HG02943 (cell line): Measurements from ENCODE around the gene ADGRG6.
"Not testable (repeated sequence)": the region's sequence is repeated elsewhere in the genome, so short reads cannot be mapped to it uniquely, and the experiment has no call there.

ENCODE experiments used
- ATAC-seq: cut with Tn5 transposase; IDR thresholded peaks from one replicate; pipeline ENCODE4 v1.9.1; 2021; ENCODE audit warnings: mild to moderate bottlenecking, low read depth, moderate library complexity; ENCODE audit not compliant: unreplicated experiment

The ADGRG6 gene

DNA sequence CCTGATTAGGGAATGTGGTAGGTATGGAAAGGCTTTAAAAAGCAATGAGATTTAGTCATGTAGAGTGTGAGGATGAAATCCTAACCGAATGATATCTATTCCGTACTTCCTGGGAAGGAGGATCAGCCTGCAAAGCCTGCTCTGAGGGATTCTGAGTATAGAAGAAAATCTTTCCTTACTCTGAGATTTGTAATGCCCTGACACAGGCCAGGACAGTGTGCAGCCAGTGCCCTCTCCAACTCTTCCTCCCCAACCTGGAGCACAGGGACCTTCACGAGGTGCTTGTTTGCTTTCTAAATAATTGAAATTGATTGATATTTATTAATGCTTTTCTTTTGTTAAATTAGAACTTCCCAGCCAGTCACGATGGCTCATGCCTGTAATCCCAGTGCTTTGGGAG is 131.6 kb downstream of the ADGRG6 start:
- ATAC-seq, result no peak

DNA sequence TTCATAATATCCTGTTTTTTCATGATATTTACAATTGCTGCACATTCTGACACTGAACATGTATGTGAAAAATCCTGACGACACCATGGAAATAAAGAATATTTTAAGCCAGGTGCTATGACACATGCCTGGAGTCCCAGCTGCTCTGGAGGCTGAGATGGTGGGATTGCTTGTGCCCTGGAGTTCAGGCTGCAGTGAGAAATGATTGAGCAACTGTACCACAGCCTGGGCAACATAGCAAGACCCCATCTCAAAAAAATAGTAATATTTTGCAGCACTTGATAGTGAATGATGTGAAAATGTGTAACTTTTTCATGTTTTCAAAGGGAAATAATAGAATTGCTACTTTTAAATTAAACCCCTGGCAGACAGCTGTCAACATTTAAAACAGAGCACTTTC is 137.1 kb downstream of the ADGRG6 start:
- ATAC-seq, result no peak

DNA sequence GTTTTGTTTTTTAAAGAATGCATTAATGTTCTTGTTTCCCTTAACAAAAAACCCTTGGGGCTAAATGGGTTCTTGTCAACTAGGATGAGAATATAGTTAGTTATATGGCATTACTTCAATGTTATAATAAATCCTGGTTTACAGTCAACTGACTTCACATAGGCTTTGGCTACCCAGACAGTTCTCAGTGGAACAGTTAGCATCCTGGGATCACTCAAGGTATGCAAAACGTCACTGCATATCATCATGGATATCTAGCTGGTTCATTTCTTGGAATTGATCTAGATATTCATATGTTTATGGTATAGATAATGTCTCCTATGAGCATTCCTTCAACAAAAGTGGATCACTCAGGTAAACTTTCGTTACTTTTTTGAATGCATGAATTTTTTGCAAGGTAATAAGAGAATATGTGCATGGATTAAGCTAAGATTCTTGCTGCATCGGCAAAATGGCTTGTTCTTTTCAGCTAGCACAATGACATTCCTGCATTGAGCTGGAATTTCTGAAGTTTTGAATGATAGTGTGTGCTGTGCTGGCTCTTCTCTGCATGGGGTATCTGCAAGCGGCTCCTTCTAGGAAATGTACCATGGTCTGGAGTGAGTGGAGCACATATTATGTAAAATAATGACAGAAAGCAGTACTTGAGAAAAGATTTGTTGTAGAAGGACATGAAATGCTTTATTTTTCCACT is 138.9 kb downstream of the ADGRG6 start:
- ATAC-seq, result no peak

DNA sequence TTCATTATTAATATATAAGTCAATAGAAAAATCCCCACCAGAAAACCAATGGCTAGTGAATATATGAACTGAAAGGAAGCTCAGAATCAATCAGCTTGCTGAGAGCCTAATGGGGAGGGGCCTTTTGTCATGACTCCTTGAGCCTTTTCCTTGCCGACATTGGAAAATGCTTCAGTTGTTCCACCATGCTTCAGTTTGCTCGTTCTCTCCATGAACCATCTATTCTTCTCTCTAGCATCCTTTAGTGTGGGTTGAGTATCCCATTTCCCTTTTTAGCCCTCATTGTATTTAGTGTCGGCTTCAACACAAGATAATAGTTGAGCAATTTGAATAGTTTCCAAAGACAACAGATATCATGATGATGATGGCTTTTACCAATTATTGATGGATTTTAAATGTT is 139.9 kb downstream of the ADGRG6 start:
- ATAC-seq, result no peak

DNA sequence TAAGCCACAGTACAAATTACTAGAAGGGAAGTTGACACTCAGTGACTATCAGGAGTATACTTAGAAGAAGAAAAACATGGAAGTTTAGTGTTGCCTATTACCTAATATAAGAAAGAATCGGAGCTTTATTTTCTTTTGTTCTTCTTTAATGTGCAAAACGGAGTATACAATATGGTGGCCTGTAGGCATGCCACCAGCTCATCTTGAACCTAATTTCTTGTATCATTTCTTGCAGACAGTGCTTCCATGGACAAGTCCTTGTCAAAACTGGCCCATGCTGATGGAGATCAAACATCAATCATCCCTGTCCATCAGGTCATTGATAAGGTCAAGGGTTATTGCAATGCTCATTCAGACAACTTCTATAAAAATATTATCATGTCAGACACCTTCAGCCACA is 141.3 kb downstream of the ADGRG6 start:
- no peak for ATAC-seq

DNA sequence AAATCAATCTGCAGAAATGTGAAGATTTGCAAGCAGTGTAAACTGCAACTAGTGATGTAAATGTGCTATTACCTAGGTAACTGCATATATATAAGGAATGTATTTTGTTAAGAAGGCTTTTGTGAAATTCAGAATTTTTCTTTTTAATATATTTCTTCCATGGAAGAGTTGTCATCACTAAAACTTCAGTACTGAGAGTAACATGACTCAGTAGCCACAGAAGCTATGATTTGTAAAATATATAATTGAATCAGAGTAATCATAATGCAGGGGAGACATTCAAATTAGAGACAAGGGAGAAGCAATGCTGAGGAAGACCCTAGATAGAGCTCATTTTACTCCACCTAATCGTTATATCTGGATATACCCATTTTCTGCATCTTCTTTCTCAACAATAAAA is 141.7 kb downstream of the ADGRG6 start:
- no peak for ATAC-seq

DNA sequence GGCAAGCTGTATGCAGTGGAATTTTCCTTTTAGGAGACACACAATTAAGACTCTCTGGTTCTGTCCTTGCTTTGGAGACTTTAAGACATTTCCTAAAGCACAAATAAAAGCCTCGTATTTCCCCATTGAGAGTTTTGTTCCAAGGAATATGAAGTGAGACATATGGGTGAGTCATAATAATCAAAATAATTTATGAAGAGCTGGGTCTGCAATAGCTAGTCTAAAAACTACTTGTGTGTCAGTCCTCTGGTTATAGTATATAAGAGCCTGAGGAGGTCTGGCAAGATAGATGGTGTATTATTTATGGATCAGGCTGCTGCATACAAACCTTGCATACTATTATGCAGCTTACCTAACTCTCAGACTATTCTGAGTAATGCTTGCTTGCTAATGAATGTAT is 142.6 kb downstream of the ADGRG6 start:
- no peak for ATAC-seq

DNA sequence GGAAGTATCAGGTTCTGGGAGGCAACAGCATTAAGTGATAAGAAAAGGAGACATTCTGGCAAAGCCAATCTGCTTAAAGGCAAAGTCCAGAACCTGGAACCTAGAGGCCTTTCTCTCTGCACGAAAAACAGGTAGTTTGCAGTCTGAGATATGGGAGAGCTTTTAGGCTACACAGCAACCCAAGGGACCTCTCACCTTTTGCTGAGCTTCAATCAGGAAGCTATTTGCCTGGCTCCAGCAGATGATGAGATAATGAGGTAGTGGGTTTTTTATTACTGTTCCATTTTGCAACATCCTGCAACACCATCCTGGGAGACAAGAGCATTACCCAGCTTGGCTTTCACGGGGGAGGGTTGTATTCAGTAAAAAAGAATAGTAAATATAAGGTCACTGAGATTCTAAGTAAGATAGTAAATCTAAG is 143.1 kb downstream of the ADGRG6 start:
- ATAC-seq, result no peak

DNA sequence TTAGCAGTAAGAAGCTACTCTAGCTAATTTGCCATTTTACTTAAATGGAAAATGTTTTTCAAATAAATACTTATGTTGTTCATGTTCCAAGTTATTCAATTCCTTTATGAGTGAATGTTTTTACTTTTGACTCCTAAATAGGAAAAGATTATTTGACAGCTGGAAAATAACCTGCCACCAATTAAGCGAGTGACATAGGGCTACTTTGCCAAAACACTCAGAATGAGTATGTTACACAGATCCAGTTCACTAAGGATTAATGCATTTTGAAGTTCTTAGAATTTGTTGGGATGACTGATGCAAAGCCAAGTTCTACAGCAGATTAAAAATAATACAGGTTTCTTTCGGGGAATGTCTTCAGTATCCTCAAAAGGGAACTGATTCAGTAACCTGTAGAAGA is 144.4 kb downstream of the ADGRG6 start:
- no peak for ATAC-seq

DNA sequence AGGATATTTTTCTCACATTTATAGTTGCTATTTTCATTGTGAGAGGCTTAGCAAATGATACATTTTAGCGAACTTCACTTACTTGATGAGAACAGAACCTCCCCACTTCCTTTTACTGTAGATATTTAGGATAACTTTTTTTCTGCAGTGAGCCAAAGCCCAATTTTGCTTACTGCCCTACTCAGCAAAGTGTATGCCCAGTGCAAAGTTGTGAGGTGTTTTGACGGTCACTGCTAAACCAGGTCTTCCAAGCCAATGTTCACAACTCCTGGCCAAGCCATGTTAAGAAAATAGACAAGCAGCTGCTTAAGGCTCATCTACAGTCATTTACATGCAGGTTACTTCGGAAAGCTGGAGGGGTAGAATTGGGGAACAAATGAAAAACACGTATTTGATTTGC is 144.8 kb downstream of the ADGRG6 start:
- no peak for ATAC-seq

DNA sequence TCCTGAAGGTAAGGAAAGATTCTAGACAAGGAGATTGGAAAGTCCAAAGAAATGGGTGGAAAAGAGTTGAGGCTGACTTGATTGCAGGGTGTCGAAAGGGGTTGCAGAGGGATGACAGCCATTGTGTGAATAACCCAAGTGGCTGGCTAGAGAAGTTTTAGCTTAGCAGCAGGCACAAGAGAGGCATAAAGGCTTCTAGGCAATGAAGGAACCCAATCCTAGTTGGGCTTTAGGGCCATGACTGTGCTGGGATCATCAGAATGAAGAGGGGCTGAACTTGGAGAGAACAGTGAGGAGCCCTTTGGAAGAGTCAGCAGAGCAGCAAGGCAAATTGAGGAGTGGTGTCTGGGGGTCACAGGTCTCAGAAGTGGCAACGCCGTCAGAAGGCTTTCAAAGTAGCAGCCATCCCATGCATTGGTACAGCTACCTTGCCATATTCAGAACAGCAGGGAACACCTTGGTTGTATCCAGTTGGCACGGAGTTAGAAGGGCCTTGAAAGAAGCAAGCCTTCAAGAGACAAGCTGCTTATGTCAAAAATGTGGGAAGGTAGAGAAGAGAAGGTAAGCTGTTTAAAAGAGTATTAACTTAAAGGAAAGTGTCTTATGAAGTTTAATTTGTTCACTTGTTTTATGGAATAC is 146.4 kb downstream of the ADGRG6 start:
- no peak for ATAC-seq

DNA sequence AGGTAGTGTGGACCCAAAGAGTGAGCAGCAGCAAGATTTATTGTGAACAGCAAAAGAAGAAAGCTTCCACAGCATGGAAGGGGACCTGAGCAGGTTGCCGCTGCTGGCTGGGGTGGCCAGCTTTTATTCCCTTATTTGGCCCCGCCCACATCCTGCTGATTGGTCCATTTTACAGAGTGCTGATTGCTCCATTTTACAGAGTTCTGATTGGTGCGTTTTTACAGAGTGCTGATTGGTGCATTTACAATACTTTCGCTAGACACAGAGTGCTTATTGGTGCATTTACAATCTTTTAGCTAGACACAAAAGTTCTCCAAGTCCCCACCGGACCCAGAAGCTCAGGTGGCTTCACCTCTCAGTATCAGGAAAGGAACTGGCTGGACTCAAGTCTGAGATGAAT is 149.0 kb downstream of the ADGRG6 start:
- ATAC-seq, result not testable (repeated sequence)

DNA sequence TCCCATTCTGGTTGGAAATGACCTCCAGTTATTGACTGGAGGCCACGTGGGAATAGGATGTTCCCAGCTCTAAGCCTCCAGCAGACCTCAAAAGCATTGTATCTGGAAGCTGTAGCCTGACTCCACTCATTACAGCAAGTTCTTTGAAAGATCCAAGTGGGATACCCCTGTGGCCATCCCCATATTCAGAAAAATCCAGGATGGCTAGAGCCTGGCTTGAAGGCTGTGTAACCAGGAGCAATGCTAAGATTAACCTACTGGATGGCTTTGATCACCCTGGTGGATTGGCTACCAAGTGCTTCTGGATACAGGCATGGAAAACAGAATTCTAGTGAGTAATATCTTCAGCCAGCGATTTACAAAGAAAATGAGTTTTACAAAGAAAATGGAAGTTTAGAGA is 151.2 kb downstream of the ADGRG6 start:
- no peak for ATAC-seq

DNA sequence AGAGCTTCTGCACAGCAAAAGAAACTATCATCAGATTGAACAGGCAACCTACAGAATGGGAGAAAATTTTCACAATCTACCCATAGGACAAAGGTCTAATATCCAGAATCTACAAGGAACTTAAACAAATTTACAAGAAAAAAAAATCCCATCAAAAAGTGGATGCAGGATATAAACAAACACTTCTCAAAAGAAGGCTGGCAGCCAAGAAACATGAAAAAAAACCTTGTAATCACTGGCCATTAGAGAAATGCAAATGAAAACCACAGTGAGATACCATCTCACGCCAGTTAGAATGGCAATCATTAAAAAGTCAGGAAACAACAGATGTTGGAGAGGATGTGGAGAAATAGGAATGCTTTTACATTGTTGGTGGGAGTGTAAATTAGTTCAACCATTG is 152.4 kb downstream of the ADGRG6 start:
- not testable (repeated sequence) for ATAC-seq

DNA sequence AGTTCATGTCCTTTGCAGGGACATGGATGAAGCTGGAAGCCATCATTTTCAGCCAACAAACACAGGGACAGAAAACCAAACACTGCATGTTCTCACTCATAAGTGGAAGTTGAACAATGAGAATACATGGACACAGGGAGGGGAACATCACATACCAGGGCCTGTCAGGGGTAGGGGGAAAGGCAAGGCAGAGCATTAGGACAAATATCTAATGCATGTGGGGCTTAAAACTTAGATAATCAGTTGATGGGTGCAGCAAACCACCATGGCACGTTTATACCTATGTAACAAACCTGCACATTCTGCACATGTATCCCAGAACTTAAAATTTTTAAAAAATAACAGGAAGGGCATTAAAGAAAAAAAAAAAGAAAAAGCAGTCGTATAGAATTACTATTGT is 153.0 kb downstream of the ADGRG6 start:
- ATAC-seq, result not testable (repeated sequence)

DNA sequence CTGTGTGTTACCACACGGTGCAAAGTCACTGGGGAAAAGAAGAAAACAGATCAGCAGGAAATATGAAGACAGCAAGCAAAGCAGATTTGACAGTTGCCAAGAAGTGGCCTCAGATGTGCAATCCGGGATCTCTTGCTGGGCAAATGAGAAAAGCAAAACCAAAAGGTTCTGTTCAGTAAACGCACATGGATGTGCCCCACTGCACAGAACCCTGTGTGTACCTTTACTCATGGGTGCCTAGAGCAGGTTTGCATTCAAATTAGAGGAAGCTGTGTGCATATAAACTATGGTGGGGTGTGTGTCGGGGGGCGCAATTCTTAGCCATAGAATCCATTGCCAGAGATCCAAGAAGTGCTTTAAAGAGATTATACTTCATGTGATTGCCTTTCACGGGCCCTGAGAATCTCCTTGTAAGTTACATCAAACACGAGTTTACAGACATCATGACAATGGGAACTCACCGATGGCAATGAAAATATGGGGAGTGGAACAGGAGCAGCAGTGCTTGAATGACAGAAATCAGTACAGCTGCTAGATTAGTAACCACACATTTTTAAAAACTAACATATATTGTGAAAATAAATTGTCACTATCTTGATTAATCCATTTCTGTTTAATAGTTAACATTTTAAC is 154.3 kb downstream of the ADGRG6 start:
- ATAC-seq, result no peak

DNA sequence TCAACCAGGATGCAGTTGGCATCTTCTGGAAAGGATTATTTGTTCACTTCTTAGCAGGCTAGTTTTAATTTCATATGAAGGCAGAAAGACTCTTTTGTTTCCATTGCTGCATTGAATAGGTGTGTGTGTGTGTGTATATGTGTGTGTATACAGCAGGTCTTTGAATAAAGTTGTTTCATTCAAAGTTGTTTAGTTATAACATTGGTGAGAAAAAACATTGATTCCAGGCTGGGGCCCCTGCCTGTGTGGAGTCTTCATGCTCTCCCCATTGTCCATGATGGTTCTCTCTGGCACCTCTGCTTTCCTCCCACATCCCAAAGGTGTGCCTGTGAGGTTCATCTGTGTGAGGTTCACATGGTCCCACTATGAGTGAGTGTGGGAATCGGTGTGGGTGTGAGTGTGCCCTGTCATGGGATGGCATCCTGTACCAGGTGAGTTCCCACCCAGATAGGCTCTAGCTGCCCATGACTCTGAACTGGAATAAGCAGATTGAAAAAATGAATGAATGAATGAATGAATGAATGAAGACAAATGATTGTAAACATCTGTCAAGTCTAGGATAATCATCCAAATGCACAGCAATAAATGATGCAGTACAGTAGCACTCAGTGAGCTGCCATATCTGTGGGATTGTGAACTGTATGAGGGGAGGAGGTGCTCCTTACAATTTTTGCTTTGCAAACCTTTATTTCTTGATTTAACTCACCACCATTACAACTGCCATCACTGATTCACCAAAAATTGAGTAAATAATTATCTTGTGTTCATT is 156.0 kb downstream of the ADGRG6 start:
- ATAC-seq, result no peak

DNA sequence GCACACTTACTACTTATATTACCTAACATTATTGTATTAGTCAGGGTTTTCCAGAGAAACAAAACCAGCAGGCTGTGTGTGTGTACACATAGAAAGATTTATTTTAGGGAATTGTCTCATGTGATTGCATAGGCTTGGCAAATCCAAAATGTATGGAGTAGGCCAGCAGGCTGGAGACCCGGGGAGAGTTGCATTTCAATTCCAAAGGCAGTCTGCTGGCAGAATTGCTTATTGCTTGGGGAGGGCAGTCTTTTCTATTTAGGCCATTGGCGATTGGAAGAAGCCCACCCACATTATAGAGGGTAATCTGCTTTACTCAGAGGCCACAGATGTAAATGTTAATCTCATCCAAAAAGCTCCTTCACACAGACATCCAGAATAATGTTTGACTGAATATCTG is 157.0 kb downstream of the ADGRG6 start:
- ATAC-seq, result no peak

DNA sequence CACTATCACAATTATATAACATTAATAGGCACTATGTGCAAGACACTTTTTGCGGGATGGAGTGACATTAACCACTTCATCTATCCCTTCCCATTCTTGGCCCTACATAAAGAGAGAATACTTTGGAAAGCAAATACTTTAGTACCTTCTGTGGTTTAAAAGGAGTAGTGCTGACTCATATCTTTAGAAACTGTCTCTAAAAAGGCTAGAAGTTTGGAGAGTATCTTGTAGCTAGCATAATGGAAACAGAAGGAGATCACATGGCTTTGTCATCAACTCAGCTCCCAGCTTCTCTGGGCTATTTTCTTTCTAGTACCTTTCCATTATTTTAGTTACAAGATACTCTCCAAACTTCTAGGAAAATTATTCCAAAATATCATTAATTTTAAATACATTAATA is 157.5 kb downstream of the ADGRG6 start:
- no peak for ATAC-seq

DNA sequence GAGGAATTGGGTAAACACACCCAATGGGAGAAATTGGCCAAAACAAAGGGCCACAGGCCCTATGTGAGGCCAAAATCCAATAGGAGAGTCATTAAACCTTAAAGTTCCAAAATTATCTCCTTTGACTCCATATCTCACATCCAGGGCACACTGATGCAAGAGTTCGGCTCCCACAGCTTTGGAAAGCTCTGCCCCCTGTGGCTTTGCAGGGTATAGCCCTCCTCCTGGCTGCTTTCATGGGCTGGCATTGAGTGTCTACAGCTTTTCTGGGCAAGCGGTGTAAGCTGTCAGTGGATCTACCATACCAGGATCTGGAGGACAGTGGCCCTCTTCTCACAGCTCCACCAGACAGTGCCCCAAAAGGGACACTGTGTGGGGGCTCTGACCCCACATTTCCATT is 160.5 kb downstream of the ADGRG6 start:
- ATAC-seq, result no peak

DNA sequence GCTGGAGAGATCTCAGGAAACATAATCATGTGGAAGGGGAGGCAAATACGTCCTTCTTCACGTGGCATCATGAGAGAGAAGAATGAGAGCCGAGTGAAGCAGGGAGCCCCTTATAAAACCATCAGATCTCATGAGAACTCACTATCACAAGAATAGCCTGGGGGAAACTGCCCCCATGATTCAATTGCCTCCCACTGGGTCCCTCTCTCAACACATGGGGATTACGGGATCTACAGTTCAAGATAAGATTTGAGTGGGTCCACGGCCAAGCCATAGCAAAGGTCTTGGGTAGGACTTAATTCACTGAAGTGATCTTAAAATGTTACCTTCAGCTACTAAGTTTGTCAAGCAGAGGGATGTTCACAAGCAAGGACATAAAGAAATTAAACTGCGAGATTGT is 162.2 kb downstream of the ADGRG6 start:
- no peak for ATAC-seq
